ENCODE data around the gene QSOX2.
"Not testable (repeated sequence)": the region's sequence is repeated elsewhere in the genome, so short reads cannot be mapped to it uniquely, and the experiment has no call there.

QSOX2 gene

DNA sequence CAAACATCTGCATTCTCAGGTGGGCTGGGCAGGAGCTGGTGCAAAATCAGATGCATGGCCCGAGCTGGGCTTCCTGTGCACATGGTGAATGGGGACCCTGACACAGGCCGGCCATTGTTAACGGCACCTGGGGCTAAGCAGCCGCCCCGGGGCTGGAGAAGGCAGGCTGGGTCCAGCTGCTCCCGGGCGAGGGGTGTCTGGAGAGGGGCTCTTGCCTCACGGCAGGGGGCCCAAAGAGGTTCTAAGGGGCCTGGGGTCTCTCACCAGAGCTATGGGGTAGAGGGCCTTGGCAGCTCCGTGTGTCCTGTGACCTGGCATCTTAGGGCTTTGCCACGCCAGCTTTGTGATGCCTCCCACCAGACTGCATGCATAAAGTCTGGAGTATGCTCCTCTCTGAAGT is 5.1 kb upstream of the QSOX2 start:
- DNase-seq = no peak

DNA sequence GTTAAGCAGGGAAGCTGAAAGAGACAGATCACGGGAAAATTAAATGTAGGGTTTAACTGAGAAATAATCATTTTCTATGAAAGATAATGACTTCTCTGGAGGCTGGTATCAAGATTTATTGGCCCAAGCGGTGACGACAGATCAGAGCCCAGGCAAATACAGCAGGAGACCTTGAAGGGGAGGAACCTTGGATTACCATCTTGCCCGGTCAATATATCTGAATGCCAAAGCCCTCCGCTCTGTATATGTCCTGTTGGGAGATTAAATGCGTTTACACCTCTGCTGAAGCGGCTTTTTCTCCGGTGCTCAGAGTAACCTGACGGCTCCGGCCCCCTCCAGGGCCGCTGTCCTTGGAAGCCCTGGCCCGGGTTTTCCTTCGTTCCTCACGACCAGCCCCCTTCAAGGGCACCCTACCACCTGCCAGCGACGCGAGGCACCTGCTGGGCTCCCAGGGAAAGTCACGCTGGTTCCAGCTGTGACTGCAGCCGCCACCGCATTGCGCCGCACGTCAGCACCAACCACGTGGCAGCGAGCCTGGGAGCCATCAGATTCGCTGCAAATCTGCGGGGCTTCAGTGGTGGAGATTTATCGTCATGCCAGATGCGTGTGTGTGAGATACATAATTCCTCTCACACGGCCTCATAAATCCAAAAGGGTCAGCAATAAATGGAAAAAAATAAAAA is 4.4 kb upstream of the QSOX2 start:
- no peak for DNase-seq

DNA sequence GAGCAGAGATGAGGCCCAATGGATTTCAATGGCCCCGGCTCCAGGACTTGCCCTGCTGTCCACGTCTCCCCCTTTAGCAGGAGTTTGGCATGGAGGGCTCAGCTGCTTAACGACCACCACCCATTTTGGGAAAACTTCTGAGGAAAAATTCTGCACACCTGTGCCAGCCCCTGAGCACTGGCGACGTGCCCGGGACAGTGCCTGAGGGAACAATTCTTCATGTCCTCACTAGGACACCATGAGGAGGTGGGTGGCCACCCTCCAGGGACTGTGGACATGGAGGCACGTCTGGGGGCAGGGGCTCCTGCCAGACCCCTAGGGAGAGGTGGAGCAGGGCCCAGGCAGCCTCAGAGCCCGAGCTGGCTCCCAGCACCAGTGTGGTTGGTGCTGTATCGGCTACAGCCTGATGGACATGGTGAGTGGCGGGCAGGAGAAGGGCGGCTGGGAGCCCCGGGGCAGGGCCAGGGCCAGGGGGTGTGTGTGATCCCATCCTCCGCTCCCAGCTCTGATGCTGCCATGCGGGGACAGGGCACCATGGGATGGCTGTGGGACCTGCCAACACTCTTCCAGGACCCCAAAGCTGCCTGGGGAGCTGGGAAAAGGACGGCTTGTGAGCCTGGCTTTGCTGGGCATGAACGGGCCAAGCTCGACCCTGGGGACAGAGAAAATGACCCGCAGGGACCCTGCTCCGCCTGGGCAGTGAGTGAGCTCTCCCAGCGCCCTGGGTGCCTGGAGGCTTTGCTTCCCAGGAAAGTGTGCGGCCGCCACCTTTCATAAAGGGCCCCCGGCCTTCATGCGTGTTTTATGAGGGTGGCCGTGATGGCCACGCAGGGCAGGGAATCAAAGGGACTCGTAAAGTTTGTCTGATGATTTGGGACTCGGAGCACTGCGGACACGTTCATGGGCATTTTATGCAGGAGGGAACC is 3.6 kb upstream of the QSOX2 start:
- no peak for DNase-seq

DNA sequence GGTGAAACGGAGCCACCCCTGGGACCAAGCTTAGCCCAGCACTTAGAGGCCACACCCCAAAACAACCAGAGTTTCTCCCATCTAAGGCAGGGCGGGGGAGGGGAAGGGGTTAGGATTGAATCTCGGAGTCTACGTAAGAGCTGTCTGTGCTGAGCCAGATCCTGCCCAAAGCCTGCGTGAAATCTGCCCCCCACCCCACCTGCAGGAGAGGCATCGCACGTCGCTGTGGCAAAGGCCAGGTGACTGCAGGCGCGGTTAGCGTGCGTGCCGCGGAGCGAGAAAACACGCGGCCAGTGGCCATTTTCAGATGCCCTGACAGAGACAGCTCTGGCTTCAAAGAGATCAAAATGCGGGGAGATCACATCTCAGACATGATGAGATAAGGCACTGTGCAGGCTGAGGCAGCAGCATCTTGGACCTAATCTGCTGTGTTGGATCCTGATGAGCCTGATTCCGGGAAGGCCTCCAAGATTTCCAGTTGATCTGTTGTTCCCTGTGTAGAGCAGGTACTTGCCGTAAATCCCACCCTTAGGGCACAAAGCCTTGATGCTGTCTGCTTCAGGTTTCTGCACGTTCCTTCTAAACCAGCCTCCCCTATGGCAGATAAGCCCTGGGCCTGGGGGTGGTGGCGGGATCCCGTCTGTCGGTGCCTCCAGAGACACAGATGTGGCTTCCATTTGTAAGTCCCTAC is 2.5 kb upstream of the QSOX2 start:
- DNase-seq = no peak

DNA sequence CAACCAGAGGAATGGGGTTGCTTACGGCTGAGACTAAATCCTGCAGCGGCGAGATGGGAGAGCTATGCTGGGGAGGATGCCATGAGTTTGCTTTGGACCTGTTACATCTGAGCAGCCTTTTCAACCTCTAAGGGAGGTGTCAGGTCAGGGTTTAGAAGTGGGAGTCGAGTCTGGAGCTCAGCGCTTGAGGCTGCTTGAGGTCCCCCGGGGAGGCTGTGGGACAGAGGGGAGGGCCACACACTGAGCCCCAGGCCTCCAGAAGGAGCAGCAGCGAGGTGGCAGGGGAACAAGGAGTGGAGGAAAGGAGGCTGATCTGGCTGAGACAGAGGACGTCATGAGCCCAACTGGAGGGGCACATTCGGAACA is 1.9 kb upstream of the QSOX2 start:
- no peak for DNase-seq

DNA sequence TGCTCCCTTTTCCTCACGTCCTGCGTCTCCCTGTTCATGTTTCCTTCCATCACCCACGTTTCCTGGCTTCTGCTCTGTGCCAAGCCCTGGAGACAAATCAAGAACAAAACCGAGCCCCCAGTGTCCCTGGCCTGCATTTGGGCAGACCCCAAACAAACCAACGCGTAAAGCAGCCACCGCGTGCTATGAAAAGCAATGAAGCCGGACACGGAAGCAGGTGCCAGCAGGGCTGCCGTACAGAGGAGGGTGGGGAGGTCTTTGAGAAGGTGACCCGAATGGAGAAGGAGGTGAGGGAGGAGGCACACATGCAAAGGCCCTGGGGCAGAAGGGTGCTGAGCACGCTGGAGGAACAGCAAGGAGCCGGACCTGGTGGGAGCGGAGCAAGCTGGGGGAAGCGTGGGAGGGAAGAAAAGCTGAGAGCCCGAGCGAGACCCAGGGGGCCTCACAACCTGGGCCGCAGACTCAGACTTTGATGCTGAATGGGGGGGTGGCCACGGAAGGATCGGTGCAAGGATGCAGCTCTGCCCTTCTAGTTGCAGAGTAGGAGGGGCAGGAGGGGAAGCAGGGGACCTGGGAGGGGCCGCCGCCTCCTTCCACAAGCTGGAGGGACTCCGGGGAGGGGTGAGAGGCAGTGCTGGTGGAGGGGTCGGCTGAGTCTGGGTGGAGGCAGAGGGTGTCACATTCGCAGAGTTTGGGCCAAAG is 1.4 kb upstream of the QSOX2 start:
- DNase-seq = no peak

DNA sequence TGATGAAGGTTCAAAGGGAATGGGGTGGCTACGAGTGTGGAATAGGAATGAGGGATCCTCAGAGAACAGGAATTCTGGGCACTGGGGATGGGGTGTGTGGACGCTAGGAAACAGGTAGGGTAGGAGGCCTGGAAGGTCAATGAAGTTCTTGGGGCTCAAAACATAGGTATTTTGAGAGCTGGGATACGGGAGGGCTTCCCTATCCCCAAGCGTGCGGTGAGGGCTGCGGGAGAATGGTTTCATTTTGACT is 718 bp downstream of the QSOX2 start:
- DNase-seq = no peak

DNA sequence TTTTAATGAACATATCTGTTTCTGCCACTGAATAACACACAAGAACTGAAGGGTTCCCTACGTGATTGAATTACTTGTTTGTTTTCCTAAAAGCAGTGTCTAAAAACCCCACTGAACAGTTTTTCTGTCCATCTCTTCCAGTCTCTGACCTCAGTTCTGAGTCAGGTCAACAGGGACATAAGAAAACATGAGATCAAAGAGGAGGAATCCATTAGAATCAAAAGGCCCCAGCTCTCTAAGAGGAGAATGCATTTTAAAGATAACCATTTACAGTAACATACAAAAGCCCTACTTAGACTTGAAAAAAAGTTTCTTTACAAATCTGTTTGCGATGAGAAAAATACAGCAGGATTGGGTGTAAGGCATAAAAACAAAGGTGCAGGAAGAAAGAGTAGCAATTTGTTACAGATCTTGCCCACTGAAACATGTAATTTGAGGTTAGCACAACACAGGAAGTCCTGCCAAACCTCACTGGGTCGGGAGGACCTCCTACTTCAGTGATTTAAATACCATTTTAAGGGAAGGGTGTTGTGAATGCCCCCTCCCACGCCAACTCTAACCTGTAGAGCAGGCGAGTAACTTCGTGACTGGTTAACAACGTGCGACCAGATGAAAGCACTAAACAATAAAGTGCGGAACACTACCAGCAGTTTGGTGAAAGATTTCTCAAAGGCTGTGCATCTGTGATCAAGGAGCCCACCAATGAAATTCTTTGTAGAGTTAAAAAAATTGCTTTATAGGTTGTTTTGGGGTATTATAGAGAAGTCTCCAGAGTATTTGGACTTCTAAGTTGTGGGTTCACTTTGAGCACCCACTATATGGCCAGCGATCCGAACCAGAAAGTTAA is 1.3 kb downstream of the QSOX2 start:
- DNase-seq = no peak

DNA sequence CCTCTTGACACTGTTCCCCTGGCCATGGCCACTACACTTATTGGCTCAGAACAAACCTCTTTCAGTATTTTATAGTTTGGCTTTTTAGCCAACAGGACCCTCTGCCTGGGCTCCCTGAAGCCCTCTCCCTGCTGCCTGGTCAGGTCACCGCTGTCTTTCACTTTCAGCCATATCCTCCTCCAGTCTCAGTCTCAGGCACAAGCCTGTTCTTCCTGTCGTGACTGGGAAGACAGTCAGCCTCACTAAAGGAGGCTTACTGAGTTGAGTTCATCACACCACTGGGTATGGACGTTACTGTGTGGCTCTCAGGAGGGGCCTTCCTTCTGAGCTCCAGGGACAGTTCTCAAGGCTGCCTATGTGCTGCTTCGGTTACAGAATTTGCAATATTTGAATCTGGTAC is 2.0 kb downstream of the QSOX2 start:
- DNase-seq = no peak

DNA sequence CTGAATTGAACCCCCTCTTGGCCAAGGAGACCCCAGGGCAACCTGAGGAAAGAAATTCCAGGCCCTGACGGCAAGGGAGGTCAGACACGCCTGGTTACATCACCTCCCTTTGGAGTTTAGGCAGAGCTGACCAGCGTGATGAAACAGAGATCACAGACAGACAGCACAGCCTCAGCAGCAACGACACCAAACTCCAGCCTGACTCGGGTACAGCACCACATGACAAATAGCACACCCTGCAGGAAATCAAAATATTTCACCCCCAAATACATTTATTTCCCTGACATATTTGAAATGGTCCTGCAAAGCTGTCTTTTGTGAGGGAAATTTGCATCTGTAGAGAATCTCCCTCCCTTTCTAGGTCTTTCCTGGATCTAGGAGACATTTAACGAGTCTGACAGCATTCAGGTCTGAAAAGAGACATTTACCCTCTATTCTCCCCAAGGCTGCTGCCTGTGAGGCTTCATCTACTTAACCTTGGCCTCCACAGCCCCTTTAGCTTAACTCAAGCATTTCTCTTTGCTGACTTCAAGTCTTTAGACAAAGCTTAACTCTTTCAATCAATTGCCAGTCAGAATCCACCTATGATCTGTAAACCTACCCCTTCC is 2.6 kb downstream of the QSOX2 start:
- no peak for DNase-seq

DNA sequence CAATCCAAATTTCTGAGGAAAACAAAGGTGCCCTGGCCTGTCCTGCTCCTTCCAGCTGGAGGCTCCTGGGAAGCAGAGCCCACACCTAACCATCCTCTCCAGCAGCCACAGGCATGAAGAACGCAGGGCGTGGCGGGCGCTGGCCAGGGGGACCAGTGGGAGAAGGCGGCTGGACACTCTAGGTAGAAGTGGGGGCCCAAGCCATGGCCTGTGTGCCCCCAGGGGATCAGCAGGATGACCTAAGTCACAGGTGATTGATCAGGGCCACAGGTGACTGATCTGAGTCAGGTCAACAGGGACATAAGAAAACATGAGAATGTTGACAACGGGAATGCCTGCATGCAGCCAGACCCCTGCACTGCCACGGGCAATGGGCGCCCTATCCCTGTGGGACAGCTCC is 3.4 kb downstream of the QSOX2 start:
- no peak for DNase-seq

DNA sequence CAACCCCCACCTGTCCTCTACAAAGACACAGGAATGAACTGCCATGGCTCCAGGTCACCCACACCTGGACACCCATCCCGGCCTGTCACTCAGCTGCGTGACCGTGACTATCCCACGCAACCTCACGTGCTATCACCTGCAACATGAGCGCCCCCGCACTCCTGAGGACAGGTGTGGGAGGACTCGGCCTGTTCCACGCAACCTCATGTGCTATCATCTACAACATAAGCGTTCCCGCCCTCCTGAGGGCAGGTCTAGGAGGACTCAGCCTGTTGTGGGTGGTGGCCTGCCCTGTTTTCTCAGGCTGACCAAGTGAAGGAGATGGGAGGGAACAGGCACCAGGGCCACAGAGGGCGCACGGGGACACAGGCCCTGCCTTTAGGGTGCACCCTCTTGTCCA is 4.1 kb downstream of the QSOX2 start:
- DNase-seq = no peak

DNA sequence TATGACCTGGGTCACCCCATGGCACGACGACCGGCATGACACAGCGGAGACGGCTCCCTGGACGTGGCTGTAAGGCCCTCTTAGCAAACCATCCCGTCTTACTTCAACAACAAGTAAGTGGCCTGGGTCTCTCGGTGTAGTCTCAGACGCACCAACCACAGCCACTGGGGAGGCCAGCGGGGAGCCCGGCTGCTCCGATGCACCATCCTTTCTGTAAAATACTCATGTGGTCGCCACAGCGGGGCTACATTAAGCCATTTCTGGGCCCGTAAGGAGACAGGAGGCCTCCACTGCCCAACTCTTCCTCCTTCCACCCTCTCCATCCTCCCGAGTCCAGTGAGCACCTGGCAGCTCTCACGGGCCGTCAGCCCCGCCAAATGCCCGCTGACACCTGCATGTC is 4.7 kb downstream of the QSOX2 start:
- DNase-seq = no peak

DNA sequence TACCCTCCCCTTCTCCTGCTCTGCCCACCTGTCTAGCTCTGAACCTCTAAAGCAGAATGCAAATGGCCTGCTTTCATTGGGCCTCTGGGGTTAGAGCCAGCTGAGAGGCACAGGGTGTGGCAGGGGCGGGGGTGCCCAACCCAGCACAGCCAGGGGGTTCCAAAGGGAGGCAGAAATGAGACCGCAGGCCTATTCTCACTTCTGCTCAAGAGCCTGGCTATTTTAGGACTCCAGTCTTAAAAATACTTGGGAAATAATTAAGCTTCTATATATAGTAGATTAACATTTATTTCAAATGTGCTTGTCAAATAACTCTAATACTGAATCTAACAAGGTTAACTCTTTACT is 5.7 kb downstream of the QSOX2 start:
- DNase-seq = no peak

DNA sequence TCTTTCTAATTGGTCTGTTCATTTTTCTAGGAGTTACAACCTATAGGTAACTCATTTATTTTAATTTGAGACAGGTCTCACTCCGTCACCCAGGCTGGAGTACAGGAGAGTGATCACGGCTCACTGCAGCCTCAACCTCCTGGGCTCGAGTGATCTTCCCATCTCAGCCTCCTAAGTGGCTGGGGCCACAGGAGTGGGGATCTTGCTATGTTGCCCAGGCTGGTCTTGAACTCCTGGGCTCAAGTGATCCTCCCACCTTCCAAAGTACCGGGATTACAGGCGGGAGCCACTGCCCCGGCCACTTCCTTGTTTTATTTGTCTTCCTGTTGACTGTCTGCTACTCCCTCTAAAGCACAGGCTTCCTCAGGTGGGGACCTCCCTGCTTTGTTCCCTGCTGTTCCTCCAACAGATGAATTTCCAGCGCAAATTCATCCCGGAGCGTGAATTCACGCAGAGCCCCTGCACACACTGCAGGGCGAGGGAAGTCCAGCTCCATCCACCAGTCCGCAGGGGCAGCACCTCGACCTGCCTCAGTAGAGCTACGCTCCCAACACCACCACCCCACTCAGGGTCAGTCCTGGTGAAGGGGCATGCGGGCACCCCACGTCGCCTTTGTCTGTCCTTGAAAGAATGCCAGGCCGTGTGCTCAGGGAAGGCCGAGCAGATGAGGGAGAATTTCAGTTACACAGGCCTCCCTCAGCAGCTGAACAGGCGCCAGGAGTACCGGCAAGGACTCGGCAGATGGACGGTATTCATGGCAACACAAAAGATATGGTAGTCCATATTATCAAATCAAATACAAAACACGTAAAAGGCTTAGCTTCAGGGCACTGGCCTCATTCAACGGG is 6.3 kb downstream of the QSOX2 start:
- no peak for DNase-seq

DNA sequence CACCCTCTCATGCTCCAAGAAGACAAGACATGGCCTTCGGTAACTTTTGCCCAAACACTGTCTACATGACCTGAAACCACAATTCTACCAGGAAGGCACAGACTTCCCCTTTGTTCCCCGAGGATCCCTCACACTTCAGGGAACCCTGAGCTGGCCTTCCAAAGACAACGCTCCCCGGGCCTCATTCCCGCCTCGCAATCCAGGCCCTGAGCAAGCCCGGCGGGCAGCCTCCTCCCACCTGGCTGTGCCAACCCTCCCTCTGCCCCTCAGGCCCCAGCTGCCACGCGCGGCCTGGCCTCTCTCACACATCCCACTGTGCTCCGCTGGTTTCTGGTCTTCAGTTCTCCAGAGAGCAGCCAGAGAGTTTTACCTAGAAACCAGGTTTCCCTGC is 7.3 kb downstream of the QSOX2 start:
- DNase-seq = no peak

DNA sequence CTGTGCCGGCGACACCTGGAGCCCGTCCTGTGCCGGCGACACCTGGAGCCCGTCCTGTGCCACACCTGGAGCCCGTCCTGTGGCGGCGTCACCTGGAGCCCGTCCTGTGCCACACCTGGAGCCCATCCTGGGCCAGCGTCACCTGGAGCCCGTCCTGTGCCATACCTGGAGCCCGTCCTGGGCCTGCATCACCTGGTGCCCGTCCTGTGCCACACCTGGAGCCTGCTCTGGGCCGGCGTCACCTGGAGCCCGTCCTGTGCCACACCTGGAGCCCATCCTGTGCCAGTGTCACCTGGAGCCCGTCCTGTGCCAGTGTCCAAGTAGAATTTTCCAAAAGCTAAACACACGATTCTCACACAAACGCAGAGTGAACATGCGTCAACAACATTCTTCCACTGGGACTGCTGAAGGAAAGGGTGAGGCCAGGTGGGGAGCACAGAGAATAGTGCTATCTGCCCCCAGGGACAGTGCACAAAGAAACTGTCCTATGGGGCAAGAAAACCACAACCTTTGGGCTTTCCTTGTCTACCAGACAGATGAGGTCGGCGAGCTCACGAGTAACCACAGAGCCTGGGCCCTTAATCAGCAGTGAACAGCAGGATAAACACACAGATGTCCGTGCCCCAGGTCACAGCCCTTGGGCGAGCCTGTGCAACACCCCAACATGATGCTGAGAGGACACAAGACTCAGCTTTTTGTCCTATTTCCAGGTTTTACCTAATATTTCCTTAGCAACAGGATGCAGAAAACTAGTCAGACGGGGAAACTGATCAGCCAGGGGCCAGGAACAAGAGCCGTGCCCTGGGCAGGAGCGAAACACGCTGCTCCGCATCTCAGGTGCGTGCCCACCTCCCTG is 7.9 kb downstream of the QSOX2 start:
- DNase-seq = no peak

DNA sequence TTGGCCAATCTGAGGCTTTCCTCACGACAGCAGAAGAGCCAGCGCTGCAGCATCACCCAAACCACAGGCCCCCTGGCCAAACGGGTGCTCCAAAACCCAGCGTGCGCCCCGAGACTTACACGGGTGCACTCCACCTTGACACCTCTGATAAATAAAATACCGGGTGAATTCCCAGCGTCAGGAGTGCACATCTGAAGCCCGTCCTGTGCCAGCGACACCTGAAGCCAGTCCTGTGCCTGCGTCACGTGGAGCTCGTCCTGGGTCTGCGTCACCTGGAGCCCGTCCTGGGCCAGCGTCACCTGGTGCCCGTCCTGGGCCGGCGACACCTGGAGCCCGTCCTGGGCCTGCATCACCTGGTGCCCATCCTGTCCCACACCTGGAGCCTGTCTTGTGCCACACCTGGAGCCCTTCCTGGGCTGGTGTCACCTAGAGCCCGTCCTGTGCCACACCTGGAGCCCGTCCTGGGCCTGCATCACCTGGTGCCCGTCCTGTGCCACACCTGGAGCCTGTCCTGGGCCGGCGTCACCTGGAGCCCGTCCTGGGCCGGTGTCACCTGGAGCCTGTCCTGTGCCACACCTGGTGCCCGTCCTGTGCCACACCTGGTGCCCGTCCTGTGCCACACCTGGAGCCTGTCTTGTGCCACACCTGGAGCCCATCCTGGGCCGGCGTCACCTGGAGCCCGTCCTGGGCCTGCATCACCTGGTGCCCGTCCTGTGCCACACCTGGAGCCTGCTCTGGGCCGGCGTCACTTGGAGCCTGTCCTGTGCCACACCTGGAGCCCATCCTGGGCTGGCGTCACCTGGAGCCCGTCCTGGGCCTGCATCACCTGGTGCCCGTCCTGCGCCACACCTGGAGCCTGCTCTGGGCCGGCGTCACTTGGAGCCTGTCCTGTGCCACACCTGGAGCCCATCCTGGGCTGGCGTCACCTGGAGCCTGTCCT is 8.9 kb downstream of the QSOX2 start:
- not testable (repeated sequence) for DNase-seq
